Astrocyte (in vitro differentiated cells and primary cell): ENCODE data around the gene BLOC1S5.

ENCODE experiments used
- CTCF ChIP-seq: IDR thresholded peaks from 2 replicates; pipeline ENCODE4 v1.5.1; 2011; ENCODE audit warnings: low read depth, mild to moderate bottlenecking, inconsistent platforms, low read length, moderate library complexity; ENCODE audit not compliant: insufficient read depth
- EZH2 ChIP-seq: IDR thresholded peaks from 2 replicates; pipeline ENCODE4 v1.6.1; 2012; ENCODE audit warnings: mild to moderate bottlenecking, low read length, inconsistent platforms; ENCODE audit not compliant: insufficient read depth

- TF ChIP-seq CTCF, result no peak
- TF ChIP-seq EZH2, result no peak
Observed at GRCh38 chr6:7993952-7994351, 70.2 kb downstream of the BLOC1S5 start.
